Activated CD4-positive, alpha-beta memory T cell treated with anti-CD3 and anti-CD28 coated beads for 36 hours (primary cell): ENCODE measurements around the gene B3GNT5. TPM values are rescaled to one million over a fixed set of nuclear protein-coding genes. Genes with fewer than 3 reads are reported as not detected.

ENCODE experiments used
- CTCF ChIA-PET: fragments of 350-600 bp; sonication (Branson Sonifier 250); formaldehyde crosslinking; loops from one replicate; lab custom pipeline; 2021; ENCODE audit warnings: antibody characterized with exemption, inconsistent platforms; lab: Charles Lee
- POLR2A ChIA-PET: fragments of 350-600 bp; sonication (Branson Sonifier 250); formaldehyde crosslinking; loops from one replicate; lab custom pipeline; 2021; ENCODE audit warnings: antibody characterized with exemption; lab: Charles Lee
- DNase-seq: peaks from one replicate; pipeline ENCODE4 v3.0.0-alpha.2; 2020
- H3K27ac Mint-ChIP-seq: one replicate; pipeline ENCODE4 v1.8.0; 2021; ENCODE audit warnings: mixed read lengths
- H3K27me3 Mint-ChIP-seq: one replicate; pipeline ENCODE4 v1.8.0; 2021; ENCODE audit warnings: mixed read lengths
- H3K36me3 Mint-ChIP-seq: one replicate; pipeline ENCODE4 v1.8.0; 2021; ENCODE audit warnings: mixed read lengths
- H3K4me1 Mint-ChIP-seq: one replicate; pipeline ENCODE4 v1.8.0; 2021; ENCODE audit warnings: low read depth, mixed read lengths
- H3K4me3 Mint-ChIP-seq: one replicate; pipeline ENCODE4 v1.8.0; 2021; ENCODE audit warnings: mild to moderate bottlenecking, mixed read lengths
- H3K9me3 Mint-ChIP-seq: one replicate; pipeline ENCODE4 v1.8.0; 2021; ENCODE audit warnings: mixed read lengths
- intact Hi-C: fragments of 100-400 bp; cut with micrococcal nuclease; formaldehyde crosslinking; loops from one replicate; pipeline ENCODE4 v1.15.1; 2023
- total RNA-seq, 2 experiments: library from RNA; stranded (reverse); gene quantifications; one replicate each; pipeline ENCODE4 v1.2.3, GENCODE V29; 2021

Gene B3GNT5
- total RNA-seq, 2 experiments from 2014 or later, result 12.7 to 12.9 TPM

DNA sequence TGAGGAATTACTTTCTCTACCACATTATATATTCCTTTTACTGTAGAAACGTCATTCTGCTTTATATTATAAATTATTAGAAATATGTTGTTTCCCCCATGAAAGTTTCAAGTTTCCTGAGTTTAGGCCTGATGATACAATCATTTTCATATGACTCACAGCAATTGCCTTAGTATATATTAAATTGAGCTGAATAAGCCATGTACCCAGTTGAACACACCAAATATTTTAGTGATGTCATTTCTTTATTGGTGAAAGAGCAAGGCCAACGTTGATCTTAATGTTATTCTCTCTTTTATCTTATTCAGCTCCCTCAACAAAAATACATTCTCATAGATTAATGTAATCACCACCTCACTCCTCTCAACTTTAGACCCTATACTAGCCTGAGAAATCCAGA, 30.8 kb downstream of the B3GNT5 start:
- H3K4me3 Mint-ChIP-seq, result no peak overlapping the region
- intact Hi-C loops, result loop anchor here (2.0 kb wide), 1 partner anchor 185 kb away; no protein-coding TSS in a partner anchor
- ChIA-PET POLR2A (interaction anchor here (0.6 kb wide), 1 partner anchor 9 kb away, joined by 3 read pairs; no protein-coding TSS in a partner anchor), CTCF (interaction anchor here (1.3 to 1.8 kb wide), 2 partner anchors 30 to 161 kb away, joined by 4 read pairs; no protein-coding TSS in a partner anchor)
- peaks cover 2% of the 10 kb centered on the region for H3K36me3 Mint-ChIP-seq
- DNase-seq, result no peak
- H3K27ac Mint-ChIP-seq, result peak overlapping the region; percentile 59
- H3K27me3 Mint-ChIP-seq, result no peaks in the 10 kb centered on the region
- H3K4me1 Mint-ChIP-seq, result peaks cover 39% of the 10 kb centered on the region
- no peaks in the 10 kb centered on the region for H3K9me3 Mint-ChIP-seq

DNA sequence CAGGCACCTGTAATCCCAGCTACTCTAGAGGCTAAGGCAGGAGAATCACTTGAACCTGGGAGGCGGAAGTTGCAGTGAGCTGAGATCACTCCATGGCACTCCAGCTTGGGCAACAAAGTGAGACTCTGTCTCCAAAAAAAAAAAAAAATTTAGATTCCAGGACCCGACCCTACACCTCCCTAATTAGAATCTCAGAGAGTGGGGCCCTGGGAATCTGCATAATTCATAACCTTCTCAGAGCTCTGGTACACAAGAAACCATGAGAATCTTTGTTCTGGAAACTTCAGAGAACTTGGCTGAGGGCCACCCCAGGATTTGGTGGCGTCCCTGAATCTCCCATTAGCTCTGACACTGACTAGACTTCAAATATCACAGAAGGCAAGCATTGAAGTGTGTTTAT, 31.5 kb downstream of the B3GNT5 start:
- Mint-ChIP-seq H3K36me3 (peaks cover 4% of the 10 kb centered on the region), H3K27ac (peak overlapping the region; percentile 73), H3K4me3 (no peak overlapping the region), H3K27me3 (no peaks in the 10 kb centered on the region), H3K4me1 (peaks cover 39% of the 10 kb centered on the region), H3K9me3 (no peaks in the 10 kb centered on the region)
- intact Hi-C loops, result loop anchor here (2.0 kb wide), 1 partner anchor 184 kb away; no protein-coding TSS in a partner anchor
- DNase-seq, result no peak
- POLR2A ChIA-PET, result interaction anchor here (0.7 to 2.0 kb wide), 5 partner anchors 10 to 208 kb away, joined by 3 to 29 read pairs (median 4); no protein-coding TSS in a partner anchor
- CTCF ChIA-PET, result interaction anchor here (0.7 to 2.0 kb wide), 6 partner anchors 31 to 162 kb away, joined by 3 to 16 read pairs (median 4); partner anchors contain the start of gene MCF2L2

DNA sequence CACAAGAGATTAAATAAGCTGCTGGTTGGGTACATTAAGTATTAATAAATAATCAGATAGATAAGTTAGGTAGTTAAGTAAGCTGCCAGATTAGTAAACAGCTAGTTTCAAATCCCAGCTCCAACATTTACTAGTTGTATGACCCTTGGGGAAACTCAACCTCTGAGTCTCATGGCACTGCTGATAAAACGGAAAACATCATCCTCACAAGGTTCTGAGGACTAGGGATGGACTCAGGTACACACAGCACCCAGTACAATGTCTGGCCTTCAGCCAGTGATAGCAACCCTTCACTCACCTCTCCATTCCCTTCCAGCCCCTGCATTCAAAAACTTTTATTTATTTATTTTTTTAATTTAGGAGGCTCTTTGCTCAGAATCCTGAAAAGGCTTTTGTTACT, 32.3 kb downstream of the B3GNT5 start:
- Mint-ChIP-seq H3K4me3 (peak overlapping the region; percentile 71), H3K9me3 (no peaks in the 10 kb centered on the region), H3K27ac (peak overlapping the region; percentile 98), H3K27me3 (no peaks in the 10 kb centered on the region), H3K4me1 (peaks cover 39% of the 10 kb centered on the region), H3K36me3 (peaks cover 4% of the 10 kb centered on the region)
- ChIA-PET POLR2A (interaction anchor here (1.2 to 2.0 kb wide), 7 partner anchors 19 to 152 kb away, joined by 3 to 29 read pairs (median 6); partner anchors contain the start of gene B3GNT5), CTCF (interaction anchor here (0.7 to 2.0 kb wide), 8 partner anchors 19 to 162 kb away, joined by 3 to 16 read pairs (median 4); partner anchors contain the start of gene MCF2L2)
- no peak for DNase-seq
- intact Hi-C loops, result loop anchor here (1.0 to 5.0 kb wide), 5 partner anchors 32 to 493 kb away; partner anchors contain the start of genes ATP11B, B3GNT5 and MCCC1

DNA sequence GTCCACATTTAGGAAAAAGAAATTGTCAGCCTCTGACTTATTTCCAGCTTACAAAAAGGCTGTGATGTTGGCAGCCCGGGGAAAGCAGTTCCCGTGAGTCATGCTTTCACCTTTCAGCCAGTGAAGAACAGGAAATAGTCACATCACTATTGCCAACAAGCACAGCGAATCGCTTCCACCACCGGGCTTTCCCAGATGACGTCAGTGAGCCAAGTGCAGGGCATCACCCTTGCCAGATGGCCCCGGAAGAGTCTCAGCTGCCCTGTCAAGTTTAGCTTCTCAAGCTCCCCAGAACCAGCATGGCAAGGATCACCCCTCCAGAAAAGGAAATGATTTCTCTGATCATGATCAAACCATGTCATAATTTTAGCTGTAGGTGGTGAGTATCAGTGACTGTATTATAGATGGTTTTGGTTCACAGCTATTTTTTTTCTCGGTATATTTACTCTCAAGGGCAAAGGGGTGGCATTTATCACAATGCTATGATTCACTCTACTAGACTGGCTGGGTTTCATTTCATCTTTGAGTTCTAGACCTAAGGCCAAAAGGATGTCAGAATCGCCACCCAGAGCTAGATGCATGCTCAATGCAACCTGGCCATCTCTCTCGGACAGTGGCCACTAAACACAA, 32.9 kb downstream of the B3GNT5 start:
- peak; percentile 97 for DNase-seq
- H3K4me3 Mint-ChIP-seq, result peak overlapping the region; percentile 71
- H3K27ac Mint-ChIP-seq, result peak overlapping the region; percentile 98
- CTCF ChIA-PET, result interaction anchor here (0.8 to 2.0 kb wide), 8 partner anchors 20 to 142 kb away, joined by 3 to 16 read pairs (median 4); partner anchors contain the start of genes B3GNT5 and MCF2L2
- intact Hi-C loops, result loop anchor here (1.0 to 5.0 kb wide), 14 partner anchors 20 to 494 kb away; partner anchors contain the start of genes ATP11B, B3GNT5, KLHL6 and LAMP3
- H3K9me3 Mint-ChIP-seq, result no peaks in the 10 kb centered on the region
- peaks cover 4% of the 10 kb centered on the region for H3K36me3 Mint-ChIP-seq
- POLR2A ChIA-PET, result interaction anchor here (0.7 to 2.0 kb wide), 11 partner anchors 15 to 152 kb away, joined by 3 to 29 read pairs (median 4); partner anchors contain the start of gene B3GNT5
- H3K27me3 Mint-ChIP-seq, result no peaks in the 10 kb centered on the region
- H3K4me1 Mint-ChIP-seq, result peaks cover 39% of the 10 kb centered on the region

DNA sequence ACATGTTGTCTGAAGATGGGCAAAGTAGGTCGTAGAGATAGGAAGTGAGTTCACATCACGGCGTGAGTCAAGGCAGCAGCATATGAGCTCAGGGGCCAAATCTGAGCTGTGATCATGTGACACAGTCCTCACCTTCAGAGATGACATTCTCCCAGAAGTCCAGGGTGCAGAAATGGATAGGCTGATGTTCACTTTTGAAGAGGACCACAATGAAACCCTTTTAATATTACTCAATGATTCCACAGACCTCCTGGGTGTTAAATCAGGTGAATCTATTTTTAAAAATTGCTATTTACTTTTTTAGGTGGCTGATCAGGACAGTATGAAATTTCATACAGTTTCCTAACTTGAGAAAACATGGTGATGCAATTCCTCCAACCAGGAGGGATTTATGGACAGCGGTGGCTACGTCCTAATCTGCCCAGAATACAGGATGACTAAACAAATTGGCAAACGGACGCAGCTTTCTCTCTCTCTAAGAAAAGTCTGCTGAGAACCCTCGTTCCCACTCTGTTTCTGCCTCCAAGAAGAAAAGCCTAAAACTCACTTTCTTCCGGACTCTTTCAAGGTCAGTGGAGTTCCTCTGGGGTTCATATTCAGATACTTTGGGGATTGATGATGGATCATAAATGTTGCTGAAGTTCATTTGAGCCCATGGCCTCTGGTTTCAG, 34.4 kb downstream of the B3GNT5 start:
- DNase-seq, result peak; percentile 59
- Mint-ChIP-seq H3K27me3 (no peaks in the 10 kb centered on the region), H3K4me1 (peaks cover 39% of the 10 kb centered on the region), H3K36me3 (peaks cover 4% of the 10 kb centered on the region), H3K9me3 (no peaks in the 10 kb centered on the region), H3K4me3 (no peak overlapping the region), H3K27ac (peak overlapping the region; percentile 98)
- intact Hi-C loops, result loop anchor here (2.0 to 5.0 kb wide), 7 partner anchors 63 to 495 kb away; partner anchors contain the start of genes ATP11B, KLHL6 and YEATS2
- ChIA-PET POLR2A (interaction anchor here (1.9 to 2.0 kb wide), 2 partner anchors 20 to 79 kb away, joined by 6 to 7 read pairs; no protein-coding TSS in a partner anchor), CTCF (interaction anchor here (1.0 to 1.9 kb wide), 5 partner anchors 22 to 98 kb away, joined by 3 to 5 read pairs (median 3); partner anchors contain the start of gene B3GNT5)

DNA sequence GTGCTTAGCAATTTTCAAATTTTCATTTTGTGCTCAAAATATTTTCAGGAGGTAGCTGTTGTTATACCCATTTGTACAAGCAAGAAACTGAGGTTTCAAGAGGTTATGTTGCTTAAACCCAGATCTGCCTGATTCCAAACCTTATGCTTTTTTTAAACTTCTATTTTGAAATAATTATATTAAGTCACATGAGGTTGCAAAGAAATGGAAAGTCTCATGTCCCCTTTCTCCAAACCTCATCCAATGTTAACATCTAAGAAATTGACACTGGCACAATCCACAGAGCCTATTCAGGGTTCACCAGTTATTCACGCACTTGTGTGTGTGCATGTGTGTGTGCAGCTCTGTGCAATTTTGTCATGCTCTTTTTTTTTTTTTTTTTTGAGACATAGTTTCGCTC, 35.1 kb downstream of the B3GNT5 start:
- Mint-ChIP-seq H3K36me3 (peaks cover 4% of the 10 kb centered on the region), H3K4me1 (peaks cover 39% of the 10 kb centered on the region), H3K27me3 (no peaks in the 10 kb centered on the region), H3K9me3 (no peaks in the 10 kb centered on the region), H3K27ac (no peak overlapping the region), H3K4me3 (no peak overlapping the region)
- no peak for DNase-seq
- ChIA-PET POLR2A (no interaction called here), CTCF (interaction anchor here (1.0 kb wide), 1 partner anchor 22 kb away, joined by 3 read pairs; no protein-coding TSS in a partner anchor)
- intact Hi-C loops, result loop anchor here (5.0 kb wide), 2 partner anchors 101 to 496 kb away; partner anchors contain the start of gene ATP11B

DNA sequence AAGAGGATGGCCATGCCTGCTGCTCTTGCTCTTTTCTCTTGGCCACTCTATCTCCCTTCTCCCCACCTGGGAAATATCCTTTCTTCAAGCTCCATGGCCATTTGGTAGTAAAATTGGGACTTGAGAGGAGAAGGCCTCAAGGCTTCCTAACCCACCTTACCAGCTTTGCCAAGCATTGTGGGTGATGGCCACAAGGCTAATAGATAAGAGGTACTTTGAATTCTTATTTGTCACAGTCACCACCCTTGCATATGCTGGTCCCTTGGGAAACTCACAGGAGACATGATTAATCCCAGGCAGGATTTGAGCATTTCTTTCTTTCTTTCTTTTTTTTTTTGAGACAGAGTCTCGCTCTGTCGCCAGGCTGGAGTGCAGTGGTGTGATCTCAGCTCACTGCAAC, 37.2 kb downstream of the B3GNT5 start:
- Mint-ChIP-seq H3K27me3 (no peaks in the 10 kb centered on the region), H3K4me3 (no peak overlapping the region), H3K4me1 (peaks cover 25% of the 10 kb centered on the region), H3K27ac (no peak overlapping the region), H3K9me3 (no peaks in the 10 kb centered on the region), H3K36me3 (peaks cover 7% of the 10 kb centered on the region)
- ChIA-PET POLR2A (no interaction called here), CTCF (no interaction called here)
- intact Hi-C loops, result no loop called here
- DNase-seq, result no peak

DNA sequence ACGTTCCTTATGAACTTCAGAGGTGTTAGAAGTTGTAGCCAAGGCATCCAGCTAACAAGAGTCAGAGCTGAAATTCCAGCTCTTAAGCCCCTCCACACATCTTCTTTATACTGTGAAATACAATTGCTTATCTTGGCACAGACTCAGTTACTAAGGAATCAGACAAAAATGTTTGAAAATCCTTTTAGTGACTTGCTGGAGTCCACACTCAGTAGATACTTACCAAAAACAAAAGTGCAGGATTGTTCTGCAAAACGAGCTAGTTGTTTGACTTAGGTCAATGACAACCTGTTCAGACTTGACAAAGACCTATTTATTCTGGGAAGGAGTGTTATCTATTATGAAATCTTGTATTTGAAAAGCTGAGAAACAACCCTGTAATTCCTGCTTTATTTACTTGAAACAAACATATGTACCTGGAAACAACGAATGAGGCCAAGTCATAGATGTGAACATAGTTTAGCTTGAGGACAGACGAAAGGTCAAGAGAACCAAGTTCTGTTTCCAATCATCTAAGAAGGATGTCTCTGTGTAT, 38.5 kb downstream of the B3GNT5 start:
- H3K36me3 Mint-ChIP-seq, result peaks cover 5% of the 10 kb centered on the region
- ChIA-PET CTCF (interaction anchor here (0.6 to 0.7 kb wide), 2 partner anchors 91 to 97 kb away, joined by 3 read pairs; no protein-coding TSS in a partner anchor), POLR2A (no interaction called here)
- no peaks in the 10 kb centered on the region for H3K27me3 Mint-ChIP-seq
- intact Hi-C loops, result no loop called here
- no peak overlapping the region for H3K27ac Mint-ChIP-seq
- no peak for DNase-seq
- peaks cover 13% of the 10 kb centered on the region for H3K4me1 Mint-ChIP-seq
- H3K9me3 Mint-ChIP-seq, result no peaks in the 10 kb centered on the region
- H3K4me3 Mint-ChIP-seq, result no peak overlapping the region

DNA sequence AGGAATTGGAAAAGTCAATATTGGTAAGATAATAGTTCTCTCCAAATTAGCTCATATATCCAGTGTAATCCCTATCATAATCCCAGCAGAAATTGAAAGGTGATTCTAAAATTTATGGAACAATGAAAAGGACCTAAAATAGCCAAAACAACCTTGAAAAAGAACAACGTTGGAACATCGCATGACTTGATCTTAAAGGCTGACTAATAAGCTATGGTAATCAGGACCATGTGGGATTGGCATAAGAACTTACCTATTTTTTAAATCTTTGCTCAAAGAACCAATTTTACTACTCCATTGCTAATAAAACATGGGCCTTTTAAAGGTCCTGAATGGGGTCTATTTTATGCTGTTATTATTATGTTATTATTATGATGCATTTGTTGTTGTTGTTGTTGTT, 40.9 kb downstream of the B3GNT5 start:
- no peak for DNase-seq
- intact Hi-C loops, result no loop called here
- ChIA-PET POLR2A (interaction anchor here (0.6 kb wide), 1 partner anchor 412 kb away, joined by 4 read pairs; no protein-coding TSS in a partner anchor), CTCF (no interaction called here)
- Mint-ChIP-seq H3K4me3 (no peak overlapping the region), H3K27me3 (no peaks in the 10 kb centered on the region), H3K36me3 (peaks cover 5% of the 10 kb centered on the region), H3K9me3 (no peaks in the 10 kb centered on the region), H3K27ac (no peak overlapping the region), H3K4me1 (no peaks in the 10 kb centered on the region)

DNA sequence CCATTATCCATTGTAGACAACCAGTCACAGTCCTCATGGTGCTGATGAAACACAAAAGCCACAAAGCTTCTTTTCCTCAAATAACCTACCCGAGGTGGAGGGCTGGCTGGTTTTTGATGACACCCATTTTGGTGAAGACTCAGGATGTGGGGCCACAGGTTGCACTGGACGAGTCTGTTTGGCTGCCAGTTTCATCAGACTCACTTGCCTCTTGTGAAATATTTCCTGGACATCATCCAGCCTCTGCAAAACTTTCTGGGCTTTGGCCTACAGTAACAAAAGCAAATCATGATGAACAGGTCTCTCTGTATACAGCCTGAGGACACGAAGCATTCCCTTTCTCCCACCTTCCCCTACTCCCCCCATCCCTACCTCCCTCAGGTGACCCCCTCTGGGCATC, 42.2 kb downstream of the B3GNT5 start:
- Mint-ChIP-seq H3K9me3 (no peaks in the 10 kb centered on the region), H3K4me3 (no peak overlapping the region), H3K27me3 (no peaks in the 10 kb centered on the region), H3K27ac (no peak overlapping the region), H3K36me3 (peaks cover 3% of the 10 kb centered on the region), H3K4me1 (no peaks in the 10 kb centered on the region)
- DNase-seq, result no peak
- intact Hi-C loops, result no loop called here
- ChIA-PET CTCF (no interaction called here), POLR2A (no interaction called here)

DNA sequence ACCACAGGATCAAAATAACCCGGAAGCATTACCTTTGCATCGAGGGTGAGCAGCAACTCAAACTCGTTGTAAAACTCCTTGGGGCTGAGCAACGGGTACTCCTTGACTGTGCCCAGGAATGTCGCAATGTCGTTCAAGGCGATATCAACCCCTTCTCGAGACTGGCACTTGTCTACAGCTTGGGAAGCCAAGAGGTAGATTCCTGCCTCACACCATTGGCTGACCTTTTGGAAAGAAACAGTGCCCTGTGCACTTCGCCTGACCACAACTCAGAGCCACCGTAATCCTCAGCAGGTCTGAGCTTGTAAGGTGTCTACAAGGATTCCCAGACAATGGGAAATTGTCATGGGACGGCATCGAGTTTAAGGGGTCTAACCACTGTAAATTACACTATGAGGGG, 43.9 kb downstream of the B3GNT5 start:
- POLR2A ChIA-PET, result no interaction called here
- intact Hi-C loops, result no loop called here
- Mint-ChIP-seq H3K27ac (no peak overlapping the region), H3K27me3 (no peaks in the 10 kb centered on the region), H3K4me3 (no peak overlapping the region), H3K36me3 (peaks cover 3% of the 10 kb centered on the region), H3K9me3 (no peaks in the 10 kb centered on the region), H3K4me1 (no peaks in the 10 kb centered on the region)
- CTCF ChIA-PET, result no interaction called here
- DNase-seq, result no peak
